Calu3 (cell line): Measurements from ENCODE around the gene PPARA. TPM values are rescaled to one million over a fixed set of nuclear protein-coding genes. Genes with fewer than 3 reads are reported as not detected.

Experiments used
- BruUV-seq: library from RNA; stranded (reverse); fragments of 400-500 nt; replicated peaks from 2 replicates; lab custom pipeline; 2021; lab: Mats Ljungman, UMichigan
- CTCF ChIA-PET: fragments of 300-600 bp; sonication (Branson Sonifier 250); formaldehyde crosslinking; loops from one replicate; lab custom pipeline; 2022; ENCODE audit warnings: antibody characterized with exemption; lab: Charles Lee
- DNase-seq: peaks from one replicate; pipeline ENCODE4 v3.0.0; 2022
- H3K27ac Mint-ChIP-seq: one replicate; pipeline ENCODE4 v1.8.0; 2022; ENCODE audit warnings: mixed read lengths; ENCODE audit not compliant: unreplicated experiment
- H3K27me3 Mint-ChIP-seq: one replicate; pipeline ENCODE4 v1.8.0; 2022; ENCODE audit warnings: mixed read lengths; ENCODE audit not compliant: unreplicated experiment
- H3K36me3 Mint-ChIP-seq: one replicate; pipeline ENCODE4 v1.8.0; 2022; ENCODE audit warnings: mild to moderate bottlenecking, moderate library complexity, mixed read lengths; ENCODE audit not compliant: insufficient read depth, unreplicated experiment
- H3K4me1 Mint-ChIP-seq: one replicate; pipeline ENCODE4 v1.8.0; 2022; ENCODE audit warnings: mild to moderate bottlenecking, low read depth, mixed read lengths; ENCODE audit not compliant: unreplicated experiment
- H3K4me3 Mint-ChIP-seq: one replicate; pipeline ENCODE4 v1.8.0; 2022; ENCODE audit warnings: mild to moderate bottlenecking, low read depth, moderate library complexity, mixed read lengths; ENCODE audit not compliant: unreplicated experiment
- H3K9me3 Mint-ChIP-seq: one replicate; pipeline ENCODE4 v1.8.0; 2022; ENCODE audit warnings: low read depth, mixed read lengths; ENCODE audit not compliant: unreplicated experiment
- intact Hi-C: fragments of 100-400 bp; cut with micrococcal nuclease; formaldehyde crosslinking; loops from one replicate; pipeline ENCODE4 v1.10.0; 2022; ENCODE audit not compliant: unreplicated experiment
- total RNA-seq: library from RNA; stranded (reverse); gene quantifications from 2 replicates; pipeline ENCODE4 v1.2.3, GENCODE V29; 2022
- TF ChIP-seq, protein P1 (sequence below): fragments of 200-600 bp; IDR thresholded peaks from one replicate; pipeline ENCODE4 v1.8.0; 2022; ENCODE audit warnings: antibody characterized with exemption; ENCODE audit not compliant: unreplicated experiment

Gene PPARA
- total RNA-seq, 1 experiment from 2014 or later = 22.7 TPM

DNA sequence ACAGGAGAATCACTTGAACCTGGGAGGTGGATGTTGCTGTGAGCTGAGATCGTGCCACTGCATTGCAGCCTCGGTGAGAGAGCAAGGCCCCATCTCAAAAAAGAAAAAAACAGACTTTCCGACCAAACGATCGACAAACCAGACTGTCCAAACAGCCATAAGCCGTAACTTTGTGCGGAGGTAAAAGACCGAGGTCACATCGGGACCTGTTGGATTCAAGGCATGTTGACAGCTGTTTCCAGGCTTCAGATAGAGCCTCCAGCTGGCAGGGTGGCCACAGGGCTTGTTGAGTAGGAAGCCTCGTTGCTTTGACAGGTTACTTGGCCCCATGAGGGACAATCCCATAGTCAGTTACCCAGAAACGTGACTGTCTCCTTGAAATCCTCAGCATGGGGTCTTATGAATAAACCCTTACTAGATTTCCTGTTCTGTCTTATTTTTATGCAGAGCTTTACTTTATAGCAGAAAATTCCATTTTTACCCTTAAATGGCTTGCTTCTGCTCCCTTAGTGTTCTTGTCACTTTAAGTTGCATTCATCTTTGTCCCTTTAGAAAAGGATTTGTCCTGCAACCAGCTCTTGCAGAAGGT, 22.3 kb downstream of the PPARA start:
- intact Hi-C loops = no loop called here
- no peak overlapping the region for H3K4me3 Mint-ChIP-seq
- CTCF ChIA-PET = interaction anchor here (0.7 to 1.0 kb wide), 2 partner anchors 8 to 22 kb away, joined by 3 read pairs; no protein-coding TSS in a partner anchor
- BruUV-seq = no TSS peak
- H3K27ac Mint-ChIP-seq = no peak overlapping the region
- DNase-seq = no peak
- TF ChIP-seq, protein P1, sequence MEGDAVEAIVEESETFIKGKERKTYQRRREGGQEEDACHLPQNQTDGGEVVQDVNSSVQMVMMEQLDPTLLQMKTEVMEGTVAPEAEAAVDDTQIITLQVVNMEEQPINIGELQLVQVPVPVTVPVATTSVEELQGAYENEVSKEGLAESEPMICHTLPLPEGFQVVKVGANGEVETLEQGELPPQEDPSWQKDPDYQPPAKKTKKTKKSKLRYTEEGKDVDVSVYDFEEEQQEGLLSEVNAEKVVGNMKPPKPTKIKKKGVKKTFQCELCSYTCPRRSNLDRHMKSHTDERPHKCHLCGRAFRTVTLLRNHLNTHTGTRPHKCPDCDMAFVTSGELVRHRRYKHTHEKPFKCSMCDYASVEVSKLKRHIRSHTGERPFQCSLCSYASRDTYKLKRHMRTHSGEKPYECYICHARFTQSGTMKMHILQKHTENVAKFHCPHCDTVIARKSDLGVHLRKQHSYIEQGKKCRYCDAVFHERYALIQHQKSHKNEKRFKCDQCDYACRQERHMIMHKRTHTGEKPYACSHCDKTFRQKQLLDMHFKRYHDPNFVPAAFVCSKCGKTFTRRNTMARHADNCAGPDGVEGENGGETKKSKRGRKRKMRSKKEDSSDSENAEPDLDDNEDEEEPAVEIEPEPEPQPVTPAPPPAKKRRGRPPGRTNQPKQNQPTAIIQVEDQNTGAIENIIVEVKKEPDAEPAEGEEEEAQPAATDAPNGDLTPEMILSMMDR = no peak
- H3K36me3 Mint-ChIP-seq = peaks cover 8% of the 10 kb centered on the region
- peaks cover 2% of the 10 kb centered on the region for H3K9me3 Mint-ChIP-seq
- H3K27me3 Mint-ChIP-seq = no peaks in the 10 kb centered on the region
- H3K4me1 Mint-ChIP-seq = peaks cover 23% of the 10 kb centered on the region

DNA sequence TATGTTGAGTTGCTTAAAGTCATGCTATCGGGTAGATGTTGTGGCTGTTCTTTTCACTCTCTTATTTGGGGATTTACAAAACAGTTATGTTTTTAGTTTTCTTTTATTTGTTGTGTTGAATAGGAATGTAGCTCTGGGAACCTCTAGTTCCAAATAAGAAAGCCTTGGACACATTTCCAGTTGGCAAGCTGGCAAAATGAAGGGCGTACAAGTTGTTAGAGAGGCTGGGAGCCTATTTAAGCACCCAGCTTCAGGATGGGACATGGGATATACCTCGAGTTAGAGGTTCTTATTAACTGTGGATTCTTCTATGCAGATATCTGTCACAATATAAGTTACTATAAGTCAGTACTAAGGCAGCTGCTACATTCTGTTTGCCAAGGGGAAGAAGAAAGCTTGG, 22.8 kb downstream of the PPARA start:
- no TSS peak for BruUV-seq

DNA sequence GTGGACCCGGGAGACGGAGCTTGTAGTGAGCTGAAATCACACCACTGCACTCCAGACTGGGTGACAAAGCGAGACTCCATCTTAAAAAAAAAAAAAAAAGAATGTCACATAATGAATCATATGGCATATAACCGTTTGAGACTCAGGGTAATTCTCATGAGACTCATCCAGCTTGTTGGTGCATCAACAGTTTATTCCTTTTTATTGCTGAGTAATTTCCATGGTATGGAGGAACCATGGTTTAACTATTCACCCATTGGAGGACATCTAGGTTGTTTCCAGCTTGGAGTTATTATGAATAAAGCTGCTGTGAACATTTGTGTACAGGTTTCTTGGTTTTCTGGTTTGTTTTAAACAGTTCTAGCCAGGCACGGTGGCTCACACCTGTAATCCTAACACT, 25.3 kb downstream of the PPARA start:
- TF ChIP-seq, protein P1 = no peak
- CTCF ChIA-PET = no interaction called here
- no peak for DNase-seq
- H3K36me3 Mint-ChIP-seq = peaks cover 8% of the 10 kb centered on the region
- BruUV-seq = no TSS peak
- no peaks in the 10 kb centered on the region for H3K27me3 Mint-ChIP-seq
- H3K9me3 Mint-ChIP-seq = peaks cover 12% of the 10 kb centered on the region
- H3K4me3 Mint-ChIP-seq = no peak overlapping the region
- H3K4me1 Mint-ChIP-seq = peaks cover 17% of the 10 kb centered on the region
- intact Hi-C loops = no loop called here
- H3K27ac Mint-ChIP-seq = no peak overlapping the region

More for the DNA sequence above, 22.8 kb downstream of the PPARA start:
- Mint-ChIP-seq H3K4me1 (peaks cover 23% of the 10 kb centered on the region), H3K36me3 (peaks cover 8% of the 10 kb centered on the region), H3K27ac (no peak overlapping the region), H3K9me3 (peaks cover 2% of the 10 kb centered on the region), H3K27me3 (no peaks in the 10 kb centered on the region), H3K4me3 (no peak overlapping the region)
- CTCF ChIA-PET = interaction anchor here (0.7 to 1.0 kb wide), 2 partner anchors 8 to 22 kb away, joined by 3 read pairs; no protein-coding TSS in a partner anchor
- no peak for DNase-seq
- intact Hi-C loops = no loop called here
- TF ChIP-seq, protein P1 = no peak

DNA sequence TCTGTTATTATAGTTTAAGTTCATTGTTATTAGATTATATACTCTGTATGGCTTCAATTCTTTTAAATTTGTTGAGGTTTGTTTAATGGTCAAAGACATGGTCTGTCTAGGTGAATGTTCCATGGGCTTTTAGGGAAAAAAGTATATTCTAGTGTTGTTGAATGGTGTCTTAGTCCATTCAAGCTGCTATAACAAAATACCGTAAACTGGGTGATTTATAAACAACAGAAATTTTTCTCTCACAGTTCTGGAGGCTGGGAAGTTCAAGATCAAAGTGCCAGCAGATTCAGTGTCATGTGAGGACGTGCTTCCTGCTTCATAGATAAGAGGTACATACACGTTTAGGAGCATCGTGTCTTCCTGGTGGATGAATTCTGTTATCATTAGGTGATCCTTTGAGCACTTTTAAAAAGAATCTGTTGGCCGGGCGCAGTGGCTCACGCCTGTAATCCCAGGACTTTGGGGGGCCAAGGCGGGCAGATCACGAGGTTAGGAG, 26.2 kb downstream of the PPARA start:
- intact Hi-C loops = no loop called here
- peaks cover 4% of the 10 kb centered on the region for H3K36me3 Mint-ChIP-seq
- no peak for DNase-seq
- H3K27me3 Mint-ChIP-seq = no peaks in the 10 kb centered on the region
- CTCF ChIA-PET = no interaction called here
- peaks cover 16% of the 10 kb centered on the region for H3K9me3 Mint-ChIP-seq
- BruUV-seq = no TSS peak
- peaks cover 8% of the 10 kb centered on the region for H3K4me1 Mint-ChIP-seq
- H3K27ac Mint-ChIP-seq = no peak overlapping the region
- TF ChIP-seq, protein P1 = no peak
- no peak overlapping the region for H3K4me3 Mint-ChIP-seq
